HepG2 (cell line): Measurements from ENCODE around the gene FMNL2. TPM values are rescaled to one million over a fixed set of nuclear protein-coding genes. Genes with fewer than 3 reads are reported as not detected.

Experiments
- ATAC-seq: fragments of 200-7000 bp; cut with Tn5 transposase; 3 replicates; pipeline ENCODE4 v1.9.1; 2020; ENCODE audit warnings: mild to moderate bottlenecking, moderate library complexity
- BruUV-seq: library from RNA; stranded (reverse); fragments of 400-500 nt; replicated peaks from 2 replicates; lab custom pipeline; 2021; lab: Mats Ljungman, UMichigan
- CTCF ChIA-PET: fragments of 300-600 bp; formaldehyde crosslinking; extraction: SDS; loops from one replicate; lab custom pipeline; 2021; ENCODE audit warnings: low total read pairs, inconsistent platforms, low intra/inter-chr PET ratio; lab: Yijun Ruan, JAX
- POLR2A ChIA-PET: fragments of 350-600 bp; sonication (Branson Sonifier 250); formaldehyde crosslinking; loops from one replicate; lab custom pipeline; 2020; ENCODE audit warnings: antibody characterized with exemption, inconsistent platforms; lab: Yijun Ruan, JAX
- DNase-seq: peaks from one replicate; pipeline ENCODE4 v3.0.0-alpha.2; 2015; ENCODE audit warnings: low spot score
- FAIRE-seq: peaks from 3 replicates; lab custom pipeline; 2011; peaks lifted over from hg19 to GRCh38; lab: Jason Lieb, UNC
- H2AFZ ChIP-seq: one replicate; pipeline ENCODE4 v1.6.1; 2011; ENCODE audit warnings: low read length, inconsistent platforms
- H3K27ac ChIP-seq: fragments of 300-600 bp; 3 replicates; pipeline ENCODE4 v1.8.0; 2011; ENCODE audit warnings: mixed run types, mild to moderate bottlenecking, mixed read lengths, low read length, inconsistent platforms; ENCODE audit not compliant: insufficient read depth; ENCODE audit errors: extremely low read length
- H3K27me3 ChIP-seq, 2 experiments: fragments of 200-600 bp in 1 of 2; 2 replicates in 1 of 2; 3 replicates in 1 of 2; pipeline versions ENCODE4 v1.6.0 to v1.8.0; 2011; ENCODE audit warnings: low read length in 2 of 2, mild to moderate bottlenecking in 2 of 2, moderate library complexity in 2 of 2, inconsistent platforms in 1 of 2; ENCODE audit not compliant: insufficient read depth in 2 of 2, control insufficient read depth in 1 of 2
- H3K36me3 ChIP-seq, 2 experiments: fragments of 200-600 bp in 1 of 2; replicated peaks in 1 of 2; 2 replicates in 1 of 2; 3 replicates in 1 of 2; pipeline versions ENCODE4 v1.5.1 to v1.8.0; 2011; ENCODE audit warnings: low read length in 2 of 2, inconsistent platforms in 1 of 2; ENCODE audit not compliant: insufficient read depth in 2 of 2, control insufficient read depth in 1 of 2
- H3K4me1 ChIP-seq: 2 replicates; pipeline ENCODE4 v1.5.1; 2012; ENCODE audit warnings: low read length, inconsistent platforms; ENCODE audit not compliant: insufficient read depth
- H3K4me2 ChIP-seq: 2 replicates; pipeline ENCODE4 v1.6.0; 2011; ENCODE audit warnings: low read depth, low read length, inconsistent platforms
- H3K4me3 ChIP-seq, 3 experiments: fragments of 200-600 bp in 1 of 3; sonication (generic), shearing (Covaris generic) in 1 of 3; replicated peaks in 1 of 3; 2 replicates each; pipeline ENCODE4 v1.5.1; 2011 to 2016; ENCODE audit warnings: low read length in 3 of 3, inconsistent platforms in 2 of 3, low read depth in 2 of 3, mild to moderate bottlenecking in 2 of 3, control low read depth in 1 of 3, mixed read lengths in 1 of 3; ENCODE audit not compliant: insufficient read depth in 1 of 3
- H3K79me2 ChIP-seq: one replicate; pipeline ENCODE4 v1.6.1; 2011; ENCODE audit warnings: low read length, inconsistent platforms; ENCODE audit not compliant: insufficient read depth
- H3K9ac ChIP-seq: 2 replicates; pipeline ENCODE4 v1.6.0; 2011; ENCODE audit warnings: mild to moderate bottlenecking, low read depth, low read length, inconsistent platforms; ENCODE audit not compliant: insufficient read depth
- H3K9me3 ChIP-seq: 2 replicates; pipeline ENCODE4 v1.5.1; 2012; ENCODE audit warnings: mild to moderate bottlenecking, low read length
- H4K20me1 ChIP-seq: 2 replicates; pipeline ENCODE4 v1.6.0; 2011; ENCODE audit warnings: inconsistent platforms, mild to moderate bottlenecking, low read length, moderate library complexity; ENCODE audit not compliant: insufficient read depth
- MAFK ChIP-seq, 2 experiments: IDR thresholded peaks in 1 of 2; conservative IDR thresholded peaks in 1 of 2; 2 replicates each; pipeline ENCODE4 v1.6.1; 2011; ENCODE audit warnings: improper control_type of control experiment in 2 of 2, low read length in 2 of 2
- RBM22 ChIP-seq: fragments of 200-400 bp; formaldehyde crosslinking; optimal IDR thresholded peaks from 2 replicates; pipeline ENCODE3; 2017; ENCODE audit warnings: mild to moderate bottlenecking, low read length, moderate library complexity
- SSRP1 ChIP-seq: IDR thresholded peaks from 2 replicates; pipeline ENCODE4 v1.6.1; 2016; ENCODE audit warnings: control low read depth
- ZNF724P ChIP-seq: sonication (generic); formaldehyde crosslinking; IDR thresholded peaks from 2 replicates; pipeline ENCODE4 v1.8.0; 2022; ENCODE audit warnings: missing genetic modification reagents, borderline replicate concordance
- ZNF737 ChIP-seq: sonication (generic); formaldehyde crosslinking; IDR thresholded peaks from 2 replicates; pipeline ENCODE4 v1.5.0; 2020; ENCODE audit warnings: missing genetic modification reagents, mild to moderate bottlenecking, borderline replicate concordance
- ZSCAN30 ChIP-seq: sonication (generic); formaldehyde crosslinking; IDR thresholded peaks from 2 replicates; pipeline ENCODE4 v1.5.0; 2020; ENCODE audit warnings: mild to moderate bottlenecking, missing genetic modification reagents
- WGBS: methylation state at CpG from one replicate; pipeline ENCODE4 v1.1.6; 2017; ENCODE audit warnings: low lambda C conversion rate; 5-methylcytosine and 5-hydroxymethylcytosine counted together
- in situ Hi-C: cut with HindIII; loops from 2 replicates; pipeline ENCODE4 v1.10.0; 2017; ENCODE audit warnings: low pct_unique_long_range_greater_than_20kb; ENCODE audit not compliant: extremely low pct_ligation_motif_present
- intact Hi-C: fragments of 100-400 bp; cut with micrococcal nuclease; formaldehyde crosslinking; loops from one replicate; pipeline ENCODE4 v1.10.0; 2022; ENCODE audit not compliant: unreplicated experiment
- polyA plus RNA-seq, 8 experiments: library from polyadenylated mRNA; depleted of rRNA in 3 of 8; stranded (reverse) in 7 of 8; unstranded in 1 of 8; fragments of >200 nt; fragmentation: Illumina TruSeq in 4 of 8; extraction: Trizol in 4 of 8; gene quantifications; 2 replicates each; pipeline versions ENCODE4 v1.2.1 to v1.2.3, GENCODE V29; 2011 to 2016; ENCODE audit warnings: low read depth in 4 of 8, missing spikeins in 1 of 8, mixed read lengths in 1 of 8; ENCODE audit not compliant: insufficient read depth in 1 of 8
- total RNA-seq, 5 experiments: library from RNA; depleted of rRNA; stranded (reverse); fragments of >200 nt; fragmentation: Illumina TruSeq; extraction: Trizol; gene quantifications; 2 replicates each; pipeline ENCODE4 v1.2.3, GENCODE V29; 2016; ENCODE audit warnings: low read depth in 1 of 5
- TF ChIP-seq, protein P1 (sequence below): sonication (generic); formaldehyde crosslinking; IDR thresholded peaks from 2 replicates; pipeline ENCODE4 v1.4.0; 2020; ENCODE audit warnings: low read depth, missing genetic modification reagents
- TF ChIP-seq, protein P2 (sequence below), 2 experiments: fragments of 450-650 bp in 1 of 2; sonication (generic) in 1 of 2; formaldehyde crosslinking; IDR thresholded peaks; 2 replicates each; pipeline versions ENCODE4 v1.5.0 to v1.8.0; 2020 to 2022; ENCODE audit warnings: mild to moderate bottlenecking in 1 of 2, missing genetic modification reagents in 1 of 2
- TF ChIP-seq, protein P3 (sequence below): sonication (generic); formaldehyde crosslinking; IDR thresholded peaks from 2 replicates; pipeline ENCODE4 v1.4.0; 2020; ENCODE audit warnings: missing genetic modification reagents; ENCODE audit errors: not compliant biosample characterization

The FMNL2 gene
- total and polyA plus RNA-seq, 2 of the 13 experiments (the other 11 are each of a cell fraction or from before 2014, with no cell fraction given) = 66.5 to 67.7 TPM

DNA sequence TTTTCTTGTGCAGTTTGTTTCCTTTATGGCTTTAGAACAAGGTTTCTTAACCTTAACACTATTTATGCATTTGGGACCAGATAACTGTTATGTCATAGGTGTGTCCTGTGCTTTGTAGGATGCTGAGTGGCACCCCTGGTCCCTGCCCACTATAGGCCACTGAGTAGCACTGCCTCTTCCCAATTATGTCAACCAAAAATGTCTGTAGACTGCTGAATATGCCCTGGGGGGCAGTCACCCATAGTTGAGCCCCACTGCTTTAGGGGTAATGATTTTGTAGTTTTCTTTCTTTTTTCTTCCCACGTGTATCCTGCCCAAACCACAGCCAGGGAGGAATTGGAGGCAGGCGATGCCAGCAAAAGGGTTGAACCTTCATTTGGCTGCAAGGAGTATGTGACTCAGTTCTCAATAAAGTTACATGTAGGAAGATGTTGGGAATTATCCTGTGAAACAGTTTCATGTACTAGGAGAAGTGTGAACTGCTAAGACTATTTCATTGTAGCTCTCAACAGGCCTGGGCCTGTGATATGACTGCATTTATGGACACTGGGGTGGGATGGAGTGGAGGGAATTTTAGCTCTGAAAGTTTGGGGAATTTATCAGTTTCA, 65.7 kb downstream of the FMNL2 start:
- in situ Hi-C loops (no loop called here), intact Hi-C loops (no loop called here)
- H3K4me3 ChIP-seq = no peak overlapping the region
- no peaks in the 10 kb centered on the region for H3K9me3 ChIP-seq
- TSS peak; percentile 14 for BruUV-seq
- POLR2A ChIA-PET = no interaction called here
- WGBS = 94% methylated on average over 2 of the region's 2 CpGs
- no peak overlapping the region for H3K4me2 ChIP-seq
- DNase-seq (no peak), ATAC-seq (no peak), FAIRE-seq (no peak)
- H3K27me3 ChIP-seq = no peaks in the 10 kb centered on the region
- H2AFZ ChIP-seq = no peak overlapping the region
- TF ChIP-seq RBM22 (peak; percentile 54), ZNF737 (CRISPR knock-in tag) (no peak)
- H3K27ac ChIP-seq = no peak overlapping the region
- H3K79me2 ChIP-seq = peaks cover 95% of the 10 kb centered on the region
- CTCF ChIA-PET = no interaction called here
- no peaks in the 10 kb centered on the region; the same call in 1 of the 2 replicates for H4K20me1 ChIP-seq
- H3K4me1 ChIP-seq = peaks cover 56% of the 10 kb centered on the region
- H3K9ac ChIP-seq = no peak overlapping the region
- no peaks in the 10 kb centered on the region for H3K36me3 ChIP-seq

DNA sequence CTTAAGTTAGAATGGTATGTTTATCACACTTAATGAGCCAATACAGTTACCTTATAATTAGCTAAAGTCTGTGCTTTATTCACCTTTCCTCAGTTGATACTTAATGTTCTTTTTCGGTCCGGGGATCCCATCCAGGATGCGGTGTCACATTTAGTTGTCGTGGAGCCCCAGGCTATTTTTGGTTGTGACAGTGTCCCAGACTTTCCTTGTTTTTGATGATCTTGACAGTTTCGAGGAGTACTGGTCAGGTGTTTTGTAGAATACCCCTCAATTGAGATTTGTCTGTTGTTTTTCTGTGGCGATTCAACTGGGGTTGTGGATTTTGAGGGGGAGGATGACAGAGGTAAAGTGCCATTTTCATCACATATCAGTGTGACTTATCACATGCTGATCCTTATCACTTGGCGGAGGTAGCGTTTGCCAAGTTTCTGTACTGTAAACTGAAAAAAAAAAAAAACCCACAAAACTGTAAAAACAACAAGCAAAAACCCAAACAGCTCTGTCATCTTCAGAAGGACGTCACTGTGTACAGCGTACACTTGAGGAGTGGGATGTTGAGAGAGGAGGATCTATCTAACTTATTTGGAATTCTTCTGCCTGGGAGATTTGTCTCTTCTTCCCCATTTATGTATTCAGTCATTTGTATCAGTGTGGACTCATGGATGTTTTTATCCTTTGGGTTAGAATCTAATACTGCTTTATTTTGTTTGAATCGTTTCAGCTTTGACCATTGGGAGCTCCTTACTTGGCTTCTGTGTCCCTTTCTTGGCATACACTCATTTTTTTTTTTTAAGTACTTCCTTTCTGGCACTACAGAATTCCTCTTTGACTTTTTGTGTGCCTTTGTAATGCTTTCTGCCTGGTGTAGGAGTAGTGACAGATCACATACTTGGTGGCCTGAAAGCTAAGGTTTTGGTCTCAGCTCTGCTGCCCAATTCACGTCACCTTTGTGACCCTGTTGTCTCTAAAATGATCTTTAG, 68.1 kb downstream of the FMNL2 start:
- Histone ChIP-seq H4K20me1 (no peaks in the 10 kb centered on the region), H3K4me2 (no peak overlapping the region), H2AFZ (no peak overlapping the region), H3K79me2 (peaks cover 96% of the 10 kb centered on the region), H3K27me3 (no peaks in the 10 kb centered on the region), H3K27ac (no peak overlapping the region), H3K9ac (no peak overlapping the region), H3K9me3 (no peaks in the 10 kb centered on the region), H3K4me1 (peaks cover 80% of the 10 kb centered on the region), H3K36me3 (no peaks in the 10 kb centered on the region), H3K4me3 (no peak overlapping the region)
- WGBS = 93% methylated on average over 12 of the region's 12 CpGs
- in situ Hi-C loops (no loop called here), intact Hi-C loops (no loop called here)
- ATAC-seq (no peak), FAIRE-seq (no peak), DNase-seq (no peak)
- POLR2A ChIA-PET = no interaction called here
- no TSS peak for BruUV-seq
- CTCF ChIA-PET = no interaction called here
- TF ChIP-seq, protein P1, sequence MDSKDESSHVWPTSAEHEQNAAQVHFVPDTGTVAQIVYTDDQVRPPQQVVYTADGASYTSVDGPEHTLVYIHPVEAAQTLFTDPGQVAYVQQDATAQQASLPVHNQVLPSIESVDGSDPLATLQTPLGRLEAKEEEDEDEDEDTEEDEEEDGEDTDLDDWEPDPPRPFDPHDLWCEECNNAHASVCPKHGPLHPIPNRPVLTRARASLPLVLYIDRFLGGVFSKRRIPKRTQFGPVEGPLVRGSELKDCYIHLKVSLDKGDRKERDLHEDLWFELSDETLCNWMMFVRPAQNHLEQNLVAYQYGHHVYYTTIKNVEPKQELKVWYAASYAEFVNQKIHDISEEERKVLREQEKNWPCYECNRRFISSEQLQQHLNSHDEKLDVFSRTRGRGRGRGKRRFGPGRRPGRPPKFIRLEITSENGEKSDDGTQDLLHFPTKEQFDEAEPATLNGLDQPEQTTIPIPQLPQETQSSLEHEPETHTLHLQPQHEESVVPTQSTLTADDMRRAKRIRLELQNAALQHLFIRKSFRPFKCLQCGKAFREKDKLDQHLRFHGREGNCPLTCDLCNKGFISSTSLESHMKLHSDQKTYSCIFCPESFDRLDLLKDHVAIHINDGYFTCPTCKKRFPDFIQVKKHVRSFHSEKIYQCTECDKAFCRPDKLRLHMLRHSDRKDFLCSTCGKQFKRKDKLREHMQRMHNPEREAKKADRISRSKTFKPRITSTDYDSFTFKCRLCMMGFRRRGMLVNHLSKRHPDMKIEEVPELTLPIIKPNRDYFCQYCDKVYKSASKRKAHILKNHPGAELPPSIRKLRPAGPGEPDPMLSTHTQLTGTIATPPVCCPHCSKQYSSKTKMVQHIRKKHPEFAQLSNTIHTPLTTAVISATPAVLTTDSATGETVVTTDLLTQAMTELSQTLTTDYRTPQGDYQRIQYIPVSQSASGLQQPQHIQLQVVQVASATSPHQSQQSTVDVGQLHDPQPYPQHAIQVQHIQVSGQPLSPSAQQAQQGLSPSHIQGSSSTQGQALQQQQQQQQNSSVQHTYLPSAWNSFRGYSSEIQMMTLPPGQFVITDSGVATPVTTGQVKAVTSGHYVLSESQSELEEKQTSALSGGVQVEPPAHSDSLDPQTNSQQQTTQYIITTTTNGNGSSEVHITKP = no peak
- TF ChIP-seq RBM22 (peak; percentile 68), MAFK (conservative IDR thresholded peaks at IDR 0.05 in 1 of 2, IDR thresholded peaks at IDR 0.05 in 1 of 2; ENCODE audit: low read length in 2 of 2) (peak; percentile 75 to 77), SSRP1 (CRISPR knock-in tag) (0 out of 2 replicates have a peak, but pooled peaks have one; percentile 35), ZSCAN30 (0 out of 2 replicates have a peak, but pooled peaks have one; percentile 17), ZNF724P (CRISPR knock-in tag) (no peak)
- TF ChIP-seq, protein P2, sequence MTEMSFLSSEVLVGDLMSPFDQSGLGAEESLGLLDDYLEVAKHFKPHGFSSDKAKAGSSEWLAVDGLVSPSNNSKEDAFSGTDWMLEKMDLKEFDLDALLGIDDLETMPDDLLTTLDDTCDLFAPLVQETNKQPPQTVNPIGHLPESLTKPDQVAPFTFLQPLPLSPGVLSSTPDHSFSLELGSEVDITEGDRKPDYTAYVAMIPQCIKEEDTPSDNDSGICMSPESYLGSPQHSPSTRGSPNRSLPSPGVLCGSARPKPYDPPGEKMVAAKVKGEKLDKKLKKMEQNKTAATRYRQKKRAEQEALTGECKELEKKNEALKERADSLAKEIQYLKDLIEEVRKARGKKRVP (CRISPR knock-in tag; IDR thresholded peaks at IDR 0.05) = peak in 1 of 2 experiments; percentile 24; a peak in 1 of 4 replicates
- TF ChIP-seq, protein P3, sequence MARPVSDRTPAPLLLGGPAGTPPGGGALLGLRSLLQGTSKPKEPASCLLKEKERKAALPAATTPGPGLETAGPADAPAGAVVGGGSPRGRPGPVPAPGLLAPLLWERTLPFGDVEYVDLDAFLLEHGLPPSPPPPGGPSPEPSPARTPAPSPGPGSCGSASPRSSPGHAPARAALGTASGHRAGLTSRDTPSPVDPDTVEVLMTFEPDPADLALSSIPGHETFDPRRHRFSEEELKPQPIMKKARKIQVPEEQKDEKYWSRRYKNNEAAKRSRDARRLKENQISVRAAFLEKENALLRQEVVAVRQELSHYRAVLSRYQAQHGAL (CRISPR knock-in tag) = no peak
